SU-DHL-6 (cell line): ENCODE measurements around the gene ANKRD31.

ENCODE experiments used
- CTCF ChIP-seq: fragments of 200-600 bp; sonication (generic); IDR thresholded peaks from one replicate; pipeline ENCODE4 v1.5.1; 2017; ENCODE audit warnings: antibody characterized with exemption, mild to moderate bottlenecking, low read length, moderate library complexity; ENCODE audit not compliant: insufficient read depth, poor library complexity, severe bottlenecking
- EZH2phosphoT487 ChIP-seq: fragments of 200-600 bp; sonication (generic), shearing (Covaris generic); conservative IDR thresholded peaks from 2 replicates; pipeline ENCODE4 v1.6.1; 2018; ENCODE audit warnings: mild to moderate bottlenecking, antibody characterized with exemption, low read length, moderate library complexity, mixed read lengths

DNA sequence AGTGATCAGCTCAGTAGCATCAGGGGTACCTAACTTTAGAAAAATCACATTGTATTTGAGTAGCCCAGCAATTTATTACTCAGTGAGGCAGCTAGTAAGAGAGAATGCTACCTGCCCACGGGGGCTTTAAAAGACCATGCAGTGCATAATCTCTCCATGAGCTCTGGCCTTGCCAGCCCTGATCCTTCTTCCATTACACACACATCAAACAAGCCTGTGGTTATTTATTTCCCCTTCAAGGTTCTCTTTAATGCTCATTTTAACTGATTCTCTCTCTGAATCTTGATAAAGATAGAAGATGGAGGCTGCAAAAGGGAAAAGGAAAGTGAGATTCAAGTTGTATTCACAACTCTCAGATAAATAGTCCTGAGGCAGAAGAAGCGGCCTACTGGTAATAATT, 22.3 kb downstream of the ANKRD31 start:
- no peak for TF ChIP-seq CTCF
- TF ChIP-seq EZH2phosphoT487: no peak
